Activated gamma-delta T cell (primary cell): Measurements from ENCODE around the gene SLC15A5.

Source experiments
- DNase-seq: peaks from one replicate; lab custom pipeline; 2025; lab: John Stamatoyannopoulos, UW

SLC15A5 gene

DNA sequence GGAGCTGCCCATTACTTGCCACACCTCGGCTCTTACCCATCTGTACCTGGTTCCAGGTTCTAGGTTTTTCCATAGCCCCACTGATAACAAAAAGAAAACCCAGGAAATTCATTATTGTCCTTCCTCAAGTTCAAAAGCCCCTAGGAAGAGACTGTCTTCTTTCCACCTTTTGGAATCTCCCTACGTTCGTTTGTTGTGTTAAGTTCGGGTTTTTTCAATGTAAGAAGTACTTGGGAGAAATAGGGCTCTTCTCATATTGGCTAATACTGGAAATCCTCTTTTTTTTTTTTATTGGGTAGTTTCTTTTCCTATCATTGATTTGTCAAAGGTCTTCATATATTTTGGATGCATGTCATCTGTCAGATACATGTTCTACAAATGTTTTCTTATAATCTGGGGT lies 17.3 kb downstream of the SLC15A5 start:
- DNase-seq: no peak

DNA sequence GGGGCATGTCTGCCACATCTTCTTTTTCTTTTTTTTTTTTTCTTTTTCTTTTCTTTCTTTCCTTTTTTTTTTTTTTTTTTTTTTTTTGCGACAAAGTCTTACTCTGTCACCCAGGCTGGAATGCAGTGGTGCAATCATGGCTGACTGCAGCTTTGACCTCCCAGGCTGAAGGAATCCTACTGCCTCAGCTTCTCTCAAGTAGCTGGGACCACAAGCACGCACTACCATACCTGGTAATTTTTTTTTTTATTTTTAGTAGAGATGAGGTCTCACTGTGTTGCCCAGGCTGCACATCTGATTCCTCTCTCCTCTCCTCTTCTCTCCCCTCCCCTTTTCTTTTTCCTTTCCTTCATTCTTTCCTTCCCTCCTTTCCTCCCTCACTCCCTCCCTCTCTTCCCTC lies 18.5 kb downstream of the SLC15A5 start:
- DNase-seq: no peak

DNA sequence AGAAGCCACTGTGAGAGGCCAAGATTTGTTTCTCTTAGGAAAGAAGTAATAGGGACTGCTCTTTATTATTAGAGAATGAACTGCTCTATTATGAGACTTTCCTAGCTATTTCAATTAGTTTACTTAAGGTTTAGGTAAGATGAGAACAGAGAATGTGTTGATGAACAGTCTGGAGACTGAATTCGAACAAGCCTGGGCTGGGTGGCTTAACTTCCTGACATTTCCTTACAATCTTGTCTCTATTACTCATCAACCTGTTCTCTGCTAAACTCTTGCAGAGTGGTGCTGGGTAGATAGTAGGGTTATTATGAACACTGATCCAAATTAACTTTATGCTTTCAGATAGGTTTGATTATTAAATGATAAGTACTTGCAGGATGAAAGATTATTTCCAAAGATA lies 31.2 kb downstream of the SLC15A5 start:
- no peak for DNase-seq

DNA sequence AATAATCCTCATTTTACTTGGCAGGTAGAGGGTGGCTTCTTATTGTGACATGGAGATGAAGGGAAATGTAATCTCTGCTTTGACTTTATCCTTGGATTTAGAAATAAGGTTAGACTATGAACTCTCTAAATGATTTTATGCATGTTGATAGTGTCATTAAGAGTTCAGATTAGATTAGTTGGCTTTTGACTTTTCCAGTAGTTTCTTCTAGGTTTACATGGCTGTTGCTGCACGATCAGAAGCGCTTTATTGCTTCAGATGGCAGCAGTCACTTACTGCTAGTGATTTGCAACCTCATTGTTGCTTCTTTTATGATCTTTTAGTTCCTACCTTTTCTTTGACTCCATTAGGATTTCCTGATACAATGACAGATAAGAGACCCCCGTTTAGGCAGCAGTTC lies 32.3 kb downstream of the SLC15A5 start:
- no peak for DNase-seq

DNA sequence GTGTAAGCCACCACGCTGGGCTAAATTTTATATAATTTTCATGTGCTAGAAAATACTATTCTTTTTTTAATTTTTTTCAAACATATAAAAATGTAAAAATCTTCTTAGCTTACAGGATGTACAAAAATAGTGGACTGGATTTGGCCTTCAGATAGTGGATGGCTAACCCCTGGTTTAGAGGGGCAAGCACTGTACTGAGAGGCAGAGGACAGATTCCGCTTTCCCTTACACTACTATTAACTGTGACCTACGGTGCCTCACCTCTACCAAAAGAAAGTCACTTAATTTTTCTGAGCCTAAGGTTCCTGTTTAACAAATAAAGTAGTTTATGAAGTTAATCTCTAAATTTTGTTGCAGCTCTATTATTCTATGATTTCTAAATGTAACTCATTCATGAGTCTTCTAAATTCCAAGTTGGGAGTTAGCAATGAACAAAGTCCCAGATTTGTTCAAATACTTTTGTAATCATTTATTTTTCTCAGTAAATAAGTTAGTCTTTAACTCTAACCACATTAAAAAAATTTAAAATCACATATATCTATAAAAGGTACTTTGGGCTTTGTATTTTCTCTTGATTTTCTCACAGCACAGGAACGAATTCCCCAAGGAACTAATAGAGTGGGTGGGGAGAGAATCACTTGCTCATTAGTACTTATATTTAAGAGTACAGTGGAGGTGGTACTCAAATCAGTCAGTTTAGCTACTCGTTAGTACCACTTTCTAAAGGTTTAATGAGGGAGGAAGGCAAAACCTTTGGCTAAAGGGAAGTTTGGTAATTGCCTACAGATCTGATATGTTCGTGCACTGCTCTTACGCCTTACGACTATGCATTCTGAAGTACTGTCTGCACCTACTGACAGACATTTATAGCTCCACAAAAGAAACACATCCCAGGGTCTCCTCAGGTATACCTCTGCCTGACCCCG lies 33.7 kb downstream of the SLC15A5 start:
- no peak for DNase-seq

DNA sequence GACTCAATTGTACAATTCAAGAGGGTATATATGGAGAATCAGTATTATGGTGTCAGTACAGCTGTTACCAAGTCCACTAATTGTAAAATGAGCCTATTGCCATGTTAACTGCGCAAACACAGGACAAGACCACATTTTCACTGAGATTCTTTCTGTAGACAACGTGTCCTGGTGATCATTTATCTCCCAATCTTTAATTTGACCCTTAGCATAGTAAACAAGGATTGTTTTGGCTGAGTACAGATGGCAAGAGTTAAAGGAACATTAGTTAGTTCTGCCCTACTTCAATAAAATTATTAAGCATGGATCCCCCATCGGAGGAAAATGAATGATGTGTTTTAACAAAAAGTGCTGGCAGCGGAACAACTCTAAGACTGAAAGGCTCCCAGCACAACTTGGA lies 36.1 kb downstream of the SLC15A5 start:
- DNase-seq: no peak

DNA sequence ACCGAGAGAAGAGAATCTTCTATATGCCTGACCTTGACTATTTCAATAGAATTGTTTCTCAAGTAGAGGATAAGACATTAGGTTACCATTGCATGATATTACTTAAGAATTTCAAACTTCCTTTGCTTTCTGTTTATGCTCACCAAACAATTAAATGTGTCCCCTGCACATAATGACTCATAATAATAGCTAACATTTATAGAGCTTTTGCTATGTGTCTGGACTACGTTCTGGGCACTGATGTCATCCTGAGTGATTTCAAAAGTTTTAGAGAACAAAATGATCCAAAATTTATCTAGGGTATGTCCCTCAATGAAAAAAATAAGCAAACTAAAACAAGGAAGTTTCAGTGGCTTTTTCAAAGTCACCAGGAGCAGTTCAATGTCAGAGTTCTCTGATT lies 38.8 kb downstream of the SLC15A5 start:
- DNase-seq: no peak

DNA sequence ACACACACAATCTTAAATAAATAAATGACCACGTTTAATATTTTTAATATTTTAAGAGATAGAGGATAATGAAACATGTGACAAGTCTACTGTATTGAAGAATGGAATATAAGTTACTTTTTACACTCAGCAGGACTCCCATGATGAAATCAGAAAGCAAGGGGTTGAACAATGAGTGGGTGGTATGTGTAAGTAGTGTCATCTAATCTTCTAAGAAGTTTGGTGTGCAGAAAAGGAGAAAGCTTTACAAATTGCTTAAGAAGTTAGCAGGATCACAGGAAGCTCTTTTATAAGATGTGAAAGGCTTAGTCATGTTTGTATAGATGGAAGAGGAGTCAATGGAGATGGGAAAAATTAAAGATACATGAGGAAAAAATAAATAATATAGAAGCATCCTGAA lies 47.8 kb downstream of the SLC15A5 start:
- no peak for DNase-seq

DNA sequence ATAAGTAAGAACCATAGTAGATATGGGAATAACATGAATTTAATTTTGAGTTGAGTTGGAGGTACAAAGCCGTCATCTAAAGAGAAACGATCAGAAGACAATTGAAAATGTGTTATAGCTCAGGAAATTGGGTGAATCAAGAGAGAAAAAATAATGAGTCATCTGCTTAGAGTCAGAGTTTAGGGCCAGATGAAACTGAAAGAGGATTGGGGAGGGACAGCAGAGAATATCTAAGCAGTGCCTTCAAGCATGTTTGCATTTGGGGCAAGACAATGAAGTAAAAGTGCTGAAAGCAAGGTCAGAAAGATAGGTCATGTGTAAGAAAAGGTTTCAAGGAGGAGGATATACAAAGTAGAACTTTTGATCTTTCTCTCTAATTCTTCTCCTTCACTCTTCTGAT lies 49.4 kb downstream of the SLC15A5 start:
- no peak for DNase-seq

DNA sequence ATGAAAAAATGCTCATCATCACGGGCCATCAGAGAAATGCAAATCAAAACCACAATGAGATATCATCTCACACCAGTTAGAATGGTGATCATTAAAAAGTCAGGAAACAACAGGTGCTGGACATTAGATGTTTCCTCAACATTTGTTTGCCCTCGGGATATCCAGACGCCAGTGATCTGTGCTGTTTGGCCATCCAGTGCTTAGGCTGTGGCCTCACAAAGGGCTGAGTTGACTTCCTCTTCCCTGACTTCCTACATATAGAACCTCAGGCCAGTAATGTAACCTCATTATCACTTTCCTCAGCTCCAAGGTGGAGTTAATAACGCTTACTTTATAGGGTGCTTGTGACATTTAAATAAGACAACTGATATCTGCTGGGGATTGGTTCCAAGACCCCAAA lies 51.8 kb downstream of the SLC15A5 start:
- DNase-seq: no peak

DNA sequence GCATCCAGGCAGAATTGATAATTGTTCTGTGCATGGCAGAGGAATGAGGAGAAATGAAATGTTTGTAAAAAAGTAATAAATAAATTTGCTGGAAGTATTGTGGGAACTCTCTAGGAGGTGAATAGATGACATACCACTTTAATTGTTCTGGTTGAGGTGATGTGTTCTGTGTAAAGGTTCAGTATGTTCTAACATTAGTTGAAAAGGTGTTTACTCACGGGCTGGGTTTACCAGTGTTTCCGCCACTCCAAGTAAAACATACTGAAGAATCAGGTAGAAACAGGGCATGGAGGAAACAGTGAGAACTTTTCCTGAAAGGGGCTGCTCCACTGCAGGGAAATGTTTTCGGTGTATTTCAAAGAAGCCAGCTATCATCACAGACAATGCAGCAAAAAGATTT lies 53.3 kb downstream of the SLC15A5 start:
- DNase-seq: no peak

DNA sequence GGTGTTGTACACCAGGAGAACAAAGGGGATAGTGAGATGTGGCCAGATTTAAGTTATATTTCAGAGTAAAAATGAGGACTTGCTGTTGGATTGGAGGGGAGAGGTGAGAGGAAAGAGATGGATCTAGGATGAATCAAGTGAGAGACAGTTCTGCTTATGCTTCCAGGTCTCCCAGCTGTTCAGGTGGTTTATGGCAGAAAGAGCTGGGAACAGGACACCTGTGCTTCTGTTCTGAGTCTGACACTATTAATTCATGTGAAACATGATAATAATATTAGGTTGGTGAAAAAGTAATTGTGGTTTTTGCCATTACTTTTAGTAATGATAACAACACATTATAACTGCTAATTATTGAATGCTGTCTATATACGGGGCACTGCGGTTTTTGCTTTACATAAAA lies 55.7 kb downstream of the SLC15A5 start:
- no peak for DNase-seq

DNA sequence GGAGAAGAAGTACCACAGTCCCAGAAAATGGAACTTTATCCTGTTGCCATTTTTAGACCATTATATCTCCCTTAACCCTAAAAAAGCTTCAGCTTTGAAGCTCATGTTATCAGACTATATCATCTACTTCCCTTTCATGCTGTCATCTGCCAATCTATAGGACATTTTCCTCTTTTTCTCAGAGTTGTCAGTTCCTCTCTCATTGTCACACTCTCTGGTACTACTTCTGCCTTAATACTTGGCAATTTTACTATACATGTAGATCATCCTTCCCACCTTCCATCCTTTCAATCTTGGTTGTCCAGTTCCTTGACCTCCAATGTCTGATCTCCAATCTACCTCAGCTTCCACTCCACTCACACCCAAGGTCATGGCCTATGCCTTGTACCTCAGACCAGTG lies 57.4 kb downstream of the SLC15A5 start:
- no peak for DNase-seq

DNA sequence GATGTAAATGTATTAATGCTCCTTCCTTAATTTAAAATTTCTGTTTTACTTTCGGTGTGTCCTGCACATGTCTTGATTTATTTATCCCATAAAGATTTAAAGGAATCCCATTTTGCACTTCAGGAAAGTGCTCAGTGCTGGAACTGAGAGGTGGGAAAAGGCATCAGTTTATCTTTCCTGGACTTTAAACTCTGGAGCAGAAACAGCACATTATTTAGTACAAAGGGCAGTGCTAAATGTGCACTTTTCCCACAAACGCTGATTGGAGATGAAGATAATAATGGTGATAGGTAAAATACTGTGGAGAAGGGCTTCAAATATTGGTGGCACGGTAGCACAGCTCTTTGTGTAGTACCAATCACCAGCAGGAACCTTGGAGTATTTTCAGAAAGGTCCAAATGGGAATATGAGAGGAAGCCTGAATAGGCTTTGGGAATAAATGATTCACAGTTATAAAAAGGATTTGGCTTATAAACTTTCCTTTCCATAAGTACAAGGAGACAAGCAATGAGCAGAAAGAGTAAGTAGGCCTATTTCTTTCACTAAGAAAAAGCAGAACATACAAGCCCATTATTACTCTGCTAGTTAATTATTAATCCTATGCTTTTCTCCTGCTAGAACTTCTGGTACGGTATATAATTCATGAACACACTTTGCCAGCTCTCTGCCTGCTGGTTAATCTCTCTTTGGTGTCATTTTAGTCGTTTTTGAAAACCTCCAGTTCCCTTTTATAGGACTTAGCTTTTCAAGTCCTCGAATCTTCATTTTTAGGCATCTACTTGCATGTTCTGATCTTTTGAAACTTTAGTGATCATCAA lies 58.3 kb downstream of the SLC15A5 start:
- no peak for DNase-seq

DNA sequence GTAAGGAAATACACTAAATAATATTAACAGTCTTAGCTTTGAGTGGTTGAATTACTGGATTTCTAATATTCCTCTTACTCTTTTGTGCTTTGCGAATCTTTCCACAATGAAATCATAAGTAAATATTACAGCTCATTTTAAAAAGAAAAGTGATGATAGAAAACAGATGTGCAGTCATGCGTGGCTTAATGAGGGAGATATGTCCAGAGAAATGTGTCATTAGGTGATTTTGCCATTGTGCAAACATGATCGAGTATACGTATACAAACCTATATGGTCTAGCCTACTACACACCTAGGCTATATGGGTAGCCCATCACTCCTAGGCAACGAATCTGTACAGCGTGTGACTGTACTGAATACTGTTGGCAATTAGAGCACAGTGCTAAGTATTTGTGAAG lies 59.3 kb downstream of the SLC15A5 start:
- DNase-seq: no peak

DNA sequence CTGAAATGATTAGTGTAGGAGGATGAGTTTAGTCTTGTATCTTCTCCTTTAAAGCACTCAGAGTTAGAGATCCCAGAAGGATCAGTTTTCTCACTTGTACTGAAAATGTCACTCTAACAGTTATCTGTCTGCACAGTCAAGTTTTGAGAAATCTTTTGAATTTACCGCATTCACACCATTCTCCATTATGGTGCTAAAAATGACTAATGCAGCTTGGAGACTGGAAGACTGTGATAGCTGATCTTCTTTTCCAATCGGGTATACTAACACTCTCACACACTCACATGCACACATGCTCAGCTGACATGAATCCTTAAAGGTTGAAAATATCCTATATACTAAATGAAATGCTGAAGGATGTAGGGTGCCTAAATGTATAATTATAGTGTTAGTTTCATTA lies 65.8 kb downstream of the SLC15A5 start:
- DNase-seq: no peak

DNA sequence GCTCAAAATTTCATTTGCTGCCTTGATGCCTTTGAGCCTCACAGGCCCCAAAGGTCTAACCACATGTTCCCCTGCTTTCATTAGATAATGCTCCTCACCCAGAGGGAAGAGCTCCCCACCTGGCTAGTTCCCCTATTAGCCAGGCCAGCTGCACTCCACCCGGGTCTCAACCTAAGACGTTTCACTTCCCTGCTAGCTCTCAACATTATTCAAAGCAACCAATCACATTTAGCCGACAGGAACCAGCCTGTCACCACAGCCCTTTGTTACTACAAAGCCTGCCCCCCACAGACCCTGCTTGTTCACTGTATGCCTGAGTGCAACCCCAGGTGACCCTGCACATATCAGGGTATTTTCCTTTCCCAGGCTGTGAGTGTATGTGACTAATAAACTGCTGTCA lies 78.6 kb downstream of the SLC15A5 start:
- DNase-seq: no peak

DNA sequence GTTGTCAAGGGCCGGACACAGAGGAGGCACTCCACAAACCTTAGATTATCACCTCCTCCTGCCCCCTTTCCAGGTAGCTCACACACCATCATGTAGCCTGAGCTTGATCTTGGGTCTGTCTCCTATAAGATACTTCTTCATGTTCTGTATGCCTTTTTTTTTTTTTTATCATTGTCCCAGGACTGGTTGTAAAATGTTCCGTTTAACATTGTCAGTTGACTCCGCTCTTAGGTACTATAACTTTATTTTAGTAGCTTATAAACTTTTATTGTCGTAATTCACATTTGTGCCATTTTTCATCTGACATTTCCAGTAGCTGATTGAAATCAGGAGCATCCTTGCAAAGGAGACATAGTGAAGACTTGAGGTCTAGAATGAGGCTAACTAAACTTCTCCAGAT lies 79.9 kb downstream of the SLC15A5 start:
- no peak for DNase-seq

DNA sequence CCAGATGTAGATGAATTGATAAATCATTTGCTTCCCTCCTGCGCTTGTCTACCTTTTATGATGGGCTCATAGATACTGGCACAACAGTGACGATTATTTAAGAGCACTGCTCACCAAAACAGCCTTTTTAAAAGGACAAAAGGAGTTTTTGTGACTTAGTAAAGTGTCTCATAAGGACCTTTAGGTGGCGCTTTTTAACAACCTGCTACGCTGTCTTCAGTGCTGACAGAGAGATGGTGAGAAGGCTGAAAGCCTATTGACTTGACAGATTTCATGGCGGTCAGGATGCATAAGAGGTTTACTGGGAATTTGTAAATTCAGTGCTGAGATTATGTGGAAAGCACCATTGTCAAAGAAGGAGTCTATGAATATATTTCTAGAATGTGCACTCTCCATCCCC lies 87.6 kb downstream of the SLC15A5 start:
- no peak for DNase-seq

DNA sequence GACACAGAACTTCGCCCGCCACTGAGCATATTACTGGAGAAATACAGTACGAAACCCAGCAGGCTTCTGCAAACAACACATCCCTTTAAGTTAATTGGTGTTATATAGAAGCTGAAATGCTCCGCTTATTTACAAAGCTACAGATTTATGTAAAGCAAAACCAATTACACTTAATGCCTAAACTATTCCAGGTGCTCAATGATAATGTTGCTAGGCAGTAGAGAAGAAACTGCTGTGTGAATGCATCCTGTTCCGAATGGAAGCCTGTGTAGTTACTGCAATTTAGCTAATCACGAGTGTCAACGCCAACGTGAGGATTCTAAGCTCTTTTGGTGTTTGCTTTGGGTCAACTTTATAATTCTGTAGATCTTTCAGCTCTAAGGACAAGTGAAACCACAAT lies 89.8 kb downstream of the SLC15A5 start:
- no peak for DNase-seq

DNA sequence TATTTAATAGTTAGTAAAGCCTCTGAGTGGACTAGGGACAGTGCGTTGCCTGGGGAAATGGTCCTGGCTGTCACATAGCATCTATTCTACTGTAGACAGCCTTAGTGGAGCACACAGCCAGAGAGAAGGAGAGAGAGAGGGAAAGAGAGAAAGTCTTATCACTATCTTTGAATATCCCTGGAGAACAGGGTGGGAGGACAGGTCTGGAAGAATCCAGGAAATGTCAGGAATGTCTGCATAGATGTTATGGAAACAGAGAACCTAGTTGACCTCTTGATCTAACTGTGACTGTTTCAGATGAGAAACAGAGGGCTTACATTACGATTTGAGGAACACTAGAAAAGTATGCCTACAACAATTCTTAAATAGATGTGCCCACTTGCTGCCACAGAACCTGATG lies 92.8 kb downstream of the SLC15A5 start:
- no peak for DNase-seq

DNA sequence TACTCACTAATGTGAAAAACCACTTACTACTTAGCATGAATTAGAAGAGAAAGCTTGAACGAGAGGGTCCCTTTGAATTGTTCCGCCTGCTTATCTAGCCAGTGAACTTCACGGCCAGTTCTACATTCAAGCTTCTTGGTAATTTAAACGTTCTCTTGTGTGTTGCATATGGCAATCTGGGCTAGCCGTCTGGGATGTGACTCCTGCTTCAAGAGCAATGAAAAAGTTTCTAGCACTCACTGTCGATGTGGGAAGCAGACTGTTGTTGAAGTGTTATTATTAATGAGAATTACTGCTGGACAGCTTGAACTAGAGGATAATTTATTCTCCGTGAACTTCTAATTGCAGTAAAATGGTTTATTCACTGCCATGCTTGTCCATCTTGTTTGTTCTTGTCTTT lies 93.9 kb downstream of the SLC15A5 start:
- DNase-seq: no peak

DNA sequence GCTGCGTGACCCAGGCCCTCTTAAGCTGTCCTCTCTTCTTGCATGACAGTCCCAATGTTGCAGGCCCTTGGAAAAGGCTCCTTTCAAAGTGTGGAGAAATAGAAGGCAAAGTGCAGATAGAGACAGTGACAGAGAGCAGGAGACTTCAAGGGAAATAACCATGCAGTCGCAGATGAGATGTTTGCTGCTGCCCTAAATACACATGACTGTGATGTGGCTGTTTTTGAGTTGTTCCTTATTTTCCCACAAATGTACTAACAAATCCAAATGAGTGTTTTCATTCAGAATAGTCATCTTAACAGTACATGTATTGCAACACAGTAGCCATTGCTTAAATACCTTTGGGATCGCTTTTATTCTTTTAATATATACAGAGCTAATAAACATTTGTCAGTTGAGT lies 101.6 kb downstream of the SLC15A5 start:
- no peak for DNase-seq
